Gastrocnemius medialis (tissue), 4 donors: ENCODE data around the gene KLK8. TPM values are rescaled to one million over a fixed set of nuclear protein-coding genes. Genes with fewer than 3 reads are reported as not detected.
"Not testable (repeated sequence)": the region's sequence is repeated elsewhere in the genome, so short reads cannot be mapped to it uniquely, and the experiment has no call there.

Source experiments
- ATAC-seq, 2 donors: fragments of 150-250 bp; one replicate each; pipeline ENCODE4 v1.9.1; 2016
- DNase-seq, 2 donors: peaks; one replicate each; pipeline ENCODE4 v3.0.0-alpha.2; 2019
- H3K27ac ChIP-seq, 4 donors: fragments of 200-600 bp; sonication (generic); 1 replicate in 1 of 4; 2 replicates in 3 of 4; pipeline ENCODE4 v1.5.1; 2016 to 2018; ENCODE audit warnings: mild to moderate bottlenecking in 2 of 4, moderate library complexity in 1 of 4
- H3K27me3 ChIP-seq, 3 donors: fragments of 200-600 bp; sonication (generic) in 2 of 3; 1 replicate in 1 of 3; 2 replicates in 2 of 3; pipeline versions ENCODE4 v1.5.1 to v1.6.0; 2016 to 2019; ENCODE audit warnings: mild to moderate bottlenecking in 1 of 3, moderate library complexity in 1 of 3
- H3K36me3 ChIP-seq, 2 donors: fragments of 200-600 bp; sonication (generic) in 1 of 2; one replicate each; pipeline ENCODE4 v1.5.1; 2017 to 2018
- H3K4me1 ChIP-seq, 2 donors: fragments of 200-600 bp; sonication (generic) in 1 of 2; one replicate each; pipeline ENCODE4 v1.5.1; 2016 to 2017; ENCODE audit warnings: mild to moderate bottlenecking in 2 of 2
- H3K4me3 ChIP-seq, 4 donors: fragments of 200-600 bp; sonication (generic) in 3 of 4; 1 replicate in 1 of 4; 2 replicates in 3 of 4; pipeline ENCODE4 v1.5.1; 2016 to 2019; ENCODE audit warnings: mild to moderate bottlenecking in 2 of 4
- H3K9me3 ChIP-seq, 3 donors: fragments of 200-600 bp; sonication (generic) in 2 of 3; 1 replicate in 1 of 3; 2 replicates in 2 of 3; pipeline ENCODE4 v1.5.1; 2016 to 2019
- CTCF ChIP-seq, 5 experiments: fragments of 450-650 bp in 3 of 5; fragments of 200-600 bp in 2 of 5; sonication (generic) in 2 of 5; IDR thresholded peaks in 4 of 5; conservative IDR thresholded peaks in 1 of 5; 1 replicate in 4 of 5; 2 replicates in 1 of 5; pipeline ENCODE4 v1.5.1; 2016 to 2019; ENCODE audit warnings: antibody characterized with exemption in 5 of 5, mild to moderate bottlenecking in 3 of 5, moderate library complexity in 3 of 5
- POLR2A ChIP-seq, 2 donors: fragments of 450-650 bp; IDR thresholded peaks; one replicate each; pipeline ENCODE4 v1.6.1; 2017; ENCODE audit warnings: antibody characterized with exemption in 2 of 2, mild to moderate bottlenecking in 2 of 2, moderate library complexity in 2 of 2
- in situ Hi-C, 4 donors: fragments of 200-750 bp; cut with MboI; loops; one replicate each; pipeline versions ENCODE4 v1.15.0 to v1.8.0; 2017; ENCODE audit warnings: low sequenced_read_pairs in 4 of 4
- intact Hi-C: fragments of 100-400 bp; cut with DNase I; formaldehyde crosslinking; loops from one replicate; pipeline ENCODE4 v1.15.1; 2023; ENCODE audit warnings: low total_unique reads
- total RNA-seq, 4 donors: library from RNA; depleted of rRNA; stranded (reverse); fragments of >200 nt; gene quantifications; one replicate each; pipeline versions ENCODE4 v1.1.0 to v1.2.3, GENCODE V29; 2016

KLK8 gene
- total RNA-seq, 4 donors from 2014 or later = not detected

DNA sequence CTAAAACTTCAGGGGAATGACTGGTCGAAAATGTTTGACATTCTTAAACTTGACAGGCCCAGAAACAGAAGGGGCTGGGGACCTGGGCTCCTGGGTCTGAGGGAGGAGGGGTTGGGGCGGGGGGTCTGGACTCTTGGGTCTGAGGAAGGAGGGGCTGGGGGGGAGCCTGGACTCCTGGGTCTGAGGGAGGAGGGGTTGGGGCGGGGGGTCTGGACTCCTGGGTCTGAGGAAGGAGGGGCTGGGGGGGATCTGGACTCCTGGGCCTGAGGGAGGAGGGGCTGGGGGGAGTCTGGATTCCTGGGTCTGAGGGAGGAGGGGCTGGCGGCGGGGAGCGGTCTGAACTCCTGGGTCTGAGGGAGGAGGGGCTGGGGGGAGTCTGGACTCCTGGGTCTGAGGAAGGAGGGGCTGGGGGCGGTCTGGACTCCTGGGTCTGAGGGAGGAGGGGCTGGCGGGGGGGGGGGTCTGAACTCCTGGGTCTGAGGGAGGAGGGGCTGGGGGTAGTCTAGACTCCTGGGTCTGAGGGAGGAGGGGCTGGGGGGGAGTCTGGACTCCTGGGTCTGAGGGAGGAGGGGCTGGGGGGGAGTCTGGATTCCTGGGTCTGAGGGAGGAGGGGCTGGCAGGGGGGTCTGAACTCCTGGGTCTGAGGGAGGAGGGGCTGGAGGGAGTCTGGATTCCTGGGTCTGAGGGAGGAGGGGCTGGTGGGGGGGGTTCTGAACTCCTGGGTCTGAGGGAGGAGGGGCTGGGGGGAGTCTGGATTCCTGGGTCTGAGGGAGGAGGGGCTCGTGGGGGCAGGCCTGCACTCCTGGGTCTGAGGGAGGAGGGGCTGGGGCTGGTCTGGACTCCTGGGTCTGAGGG is 26.5 kb downstream of the KLK8 start:
- ATAC-seq = no peak
- H3K9me3 ChIP-seq = no peaks in the 10 kb centered on the region
- H3K36me3 ChIP-seq = no peaks in the 10 kb centered on the region
- TF ChIP-seq CTCF (IDR thresholded peaks at IDR 0.05 in 4 of 5, conservative IDR thresholded peaks at IDR 0.05 in 1 of 5) (no peak), POLR2A (IDR thresholded peaks at IDR 0.05) (no peak)
- no peaks in the 10 kb centered on the region for H3K27me3 ChIP-seq
- in situ Hi-C loops (no loop called here), intact Hi-C loops (no loop called here)
- no peak for DNase-seq
- no peak overlapping the region for H3K27ac ChIP-seq
- H3K4me3 ChIP-seq = no peak overlapping the region
- no peaks in the 10 kb centered on the region for H3K4me1 ChIP-seq

- in situ Hi-C loops (no loop called here), intact Hi-C loops (no loop called here)
- H3K36me3 ChIP-seq = no peaks in the 10 kb centered on the region
- H3K27ac ChIP-seq = no peak overlapping the region
- no peaks in the 10 kb centered on the region for H3K9me3 ChIP-seq
- H3K4me1 ChIP-seq = no peaks in the 10 kb centered on the region
- ATAC-seq = no peak
- H3K4me3 ChIP-seq = no peak overlapping the region
- TF ChIP-seq POLR2A (IDR thresholded peaks at IDR 0.05) (no peak), CTCF (IDR thresholded peaks at IDR 0.05 in 4 of 5, conservative IDR thresholded peaks at IDR 0.05 in 1 of 5) (no peak)
- peaks cover 0 to 3% (median 0%) of the 10 kb centered on the region in 3 donors for H3K27me3 ChIP-seq
- DNase-seq = no peak
Observed at GRCh38 chr19:50972795-50973376, 28.5 kb downstream of the KLK8 start.

GRCh38 chr19:50969810-50970209 is 31.6 kb downstream of the KLK8 start:
- H3K36me3 ChIP-seq, H3K4me3 ChIP-seq, ATAC-seq, H3K27ac ChIP-seq, in situ Hi-C loops, DNase-seq, H3K27me3 ChIP-seq, H3K9me3 ChIP-seq, intact Hi-C loops, H3K4me1 ChIP-seq: not testable (repeated sequence)

GRCh38 chr19:50969413-50969760 is 32.0 kb downstream of the KLK8 start, which contains the start of gene KLK6:
Gene KLK6 (minus strand): TSS chr19:50969591. CDS start chr19:50968104, 1,487 bp downstream.
- Histone ChIP-seq H3K27me3 (peaks cover 0 to 3% (median 0%) of the 10 kb centered on the region in 3 donors), H3K4me1 (no peaks in the 10 kb centered on the region), H3K36me3 (no peaks in the 10 kb centered on the region), H3K4me3 (no peak within 1 kb of the TSS), H3K9me3 (no peaks in the 10 kb centered on the region), H3K27ac (no peak within 1 kb of the TSS)
- ATAC-seq = no peak
- DNase-seq = no peak
- TF ChIP-seq CTCF (IDR thresholded peaks at IDR 0.05 in 4 of 5, conservative IDR thresholded peaks at IDR 0.05 in 1 of 5) (no peak), POLR2A (IDR thresholded peaks at IDR 0.05) (no peak)
- in situ Hi-C loops = no loop called here
- intact Hi-C loops = no loop called here

GRCh38 chr19:50968716-50969412 is 32.5 kb downstream of the KLK8 start:
- DNase-seq = no peak
- Histone ChIP-seq H3K4me1 (no peaks in the 10 kb centered on the region), H3K36me3 (no peaks in the 10 kb centered on the region), H3K4me3 (no peak overlapping the region), H3K27ac (no peak overlapping the region), H3K27me3 (peaks cover 0 to 3% (median 0%) of the 10 kb centered on the region in 3 donors), H3K9me3 (no peaks in the 10 kb centered on the region)
- no peak for ATAC-seq
- intact Hi-C loops (no loop called here), in situ Hi-C loops (no loop called here)
- no peak for TF ChIP-seq CTCF (IDR thresholded peaks at IDR 0.05 in 4 of 5, conservative IDR thresholded peaks at IDR 0.05 in 1 of 5)
- TF ChIP-seq POLR2A (IDR thresholded peaks at IDR 0.05) = no peak
